ENCODE measurements around the gene NFKBIB.
"Not testable (repeated sequence)": the region's sequence is repeated elsewhere in the genome, so short reads cannot be mapped to it uniquely, and the experiment has no call there.

NFKBIB gene

GRCh38 chr19:38880882-38881609, 18.7 kb upstream of the NFKBIB start:
- DNase-seq (ENCODE audit: low read depth): no peak
- no peak for TF ChIP-seq MYC (IDR thresholded peaks at IDR 0.05; ENCODE audit: low read depth, low read length)
- TF ChIP-seq CTCF (IDR thresholded peaks at IDR 0.05; ENCODE audit: low read depth, low read length): no peak
- no peak for TF ChIP-seq MAX (IDR thresholded peaks at IDR 0.05; ENCODE audit: low read depth, low read length)
- TF ChIP-seq POLR2A (IDR thresholded peaks at IDR 0.05; ENCODE audit: extremely low read depth, insufficient read length): no peak
- no peak overlapping the region for H3K4me3 ChIP-seq (ENCODE audit: low read depth, low read length)

GRCh38 chr19:38883286-38883685, 16.5 kb upstream of the NFKBIB start:
- no peak for DNase-seq (ENCODE audit: low read depth)
- TF ChIP-seq MAX (IDR thresholded peaks at IDR 0.05; ENCODE audit: low read depth, low read length) (no peak), MYC (IDR thresholded peaks at IDR 0.05; ENCODE audit: low read depth, low read length) (no peak), POLR2A (IDR thresholded peaks at IDR 0.05; ENCODE audit: extremely low read depth, insufficient read length) (no peak), CTCF (IDR thresholded peaks at IDR 0.05; ENCODE audit: low read depth, low read length) (no peak)
- H3K4me3 ChIP-seq (ENCODE audit: low read depth, low read length): no peak overlapping the region

- not testable (repeated sequence) for H3K4me3 ChIP-seq (ENCODE audit: low read depth, low read length); DNase-seq (ENCODE audit: low read depth)
These were observed 15.1 kb upstream of the NFKBIB start for GRCh38 chr19:38884691-38885090.

GRCh38 chr19:38888876-38889275, 10.9 kb upstream of the NFKBIB start:
- no peak overlapping the region for H3K4me3 ChIP-seq (ENCODE audit: low read depth, low read length)
- DNase-seq (ENCODE audit: low read depth): no peak
- TF ChIP-seq MYC (IDR thresholded peaks at IDR 0.05; ENCODE audit: low read depth, low read length) (no peak), POLR2A (IDR thresholded peaks at IDR 0.05; ENCODE audit: extremely low read depth, insufficient read length) (no peak), CTCF (IDR thresholded peaks at IDR 0.05; ENCODE audit: low read depth, low read length) (no peak), MAX (IDR thresholded peaks at IDR 0.05; ENCODE audit: low read depth, low read length) (no peak)

- H3K4me3 ChIP-seq (ENCODE audit: low read depth, low read length): no peak overlapping the region
- no peak for TF ChIP-seq MYC (IDR thresholded peaks at IDR 0.05; ENCODE audit: low read depth, low read length)
- no peak for TF ChIP-seq POLR2A (IDR thresholded peaks at IDR 0.05; ENCODE audit: extremely low read depth, insufficient read length)
- no peak for TF ChIP-seq CTCF (IDR thresholded peaks at IDR 0.05; ENCODE audit: low read depth, low read length)
- no peak for TF ChIP-seq MAX (IDR thresholded peaks at IDR 0.05; ENCODE audit: low read depth, low read length)
- DNase-seq (ENCODE audit: low read depth): no peak
These were observed 10.0 kb upstream of the NFKBIB start for GRCh38 chr19:38889803-38890202.

GRCh38 chr19:38890686-38891085, 9.1 kb upstream of the NFKBIB start:
- DNase-seq (ENCODE audit: low read depth): no peak
- no peak for TF ChIP-seq CTCF (IDR thresholded peaks at IDR 0.05; ENCODE audit: low read depth, low read length)
- H3K4me3 ChIP-seq (ENCODE audit: low read depth, low read length): no peak overlapping the region
